T-helper 1 cell treated with Interleukin-12 subunit alpha and Interleukin-12 subunit beta and Interleukin-4 antibody, amounts not matched to agents 30 ng/mL and 1 ng/mL, for 36 hours (primary cell): Measurements from ENCODE around the gene TPM3. TPM values are rescaled to one million over a fixed set of nuclear protein-coding genes. Genes with fewer than 3 reads are reported as not detected.
"Not testable (repeated sequence)": the region's sequence is repeated elsewhere in the genome, so short reads cannot be mapped to it uniquely, and the experiment has no call there.

ENCODE experiments used
- intact Hi-C: fragments of 100-400 bp; cut with micrococcal nuclease; formaldehyde crosslinking; loops from one replicate; pipeline ENCODE4 v1.15.1; 2024
- total RNA-seq: library from RNA; stranded (reverse); gene quantifications from 2 replicates; pipeline ENCODE4 v1.2.3, GENCODE V29; 2022

TPM3 gene
- total RNA-seq, 1 donor from 2014 or later, result 720 TPM

- intact Hi-C loops, result loop anchor here (1.0 kb wide), 1 partner anchor 10 kb away; no protein-coding TSS in a partner anchor
These were observed 15.4 kb upstream of the TPM3 start for GRCh38 chr1:154207262-154207661.

GRCh38 chr1:154206196-154206595, 14.3 kb upstream of the TPM3 start, which contains the start of gene CFAP141:
CFAP141 (minus strand) TSS chr1:154206333; CDS start chr1:154206307, 26 bp downstream.
- intact Hi-C loops, result no loop called here

GRCh38 chr1:154205778-154206177, 13.9 kb upstream of the TPM3 start:
- intact Hi-C loops, result not testable (repeated sequence)

GRCh38 chr1:154199563-154199879, 7.6 kb upstream of the TPM3 start:
- intact Hi-C loops, result loop anchor here (1.0 to 5.0 kb wide), 5 partner anchors 21 to 153 kb away; partner anchors contain the start of genes HAX1 and UBAP2L

GRCh38 chr1:154198756-154199562, 7.1 kb upstream of the TPM3 start:
- intact Hi-C loops, result loop anchor here (1.0 to 5.0 kb wide), 5 partner anchors 21 to 153 kb away; partner anchors contain the start of genes HAX1 and UBAP2L

GRCh38 chr1:154193821-154194220, 1.9 kb upstream of the TPM3 start:
- intact Hi-C loops, result no loop called here

GRCh38 chr1:154192476-154192875, 576 bp upstream of the TPM3 start:
- intact Hi-C loops, result no loop called here

- intact Hi-C loops, result no loop called here
These were observed 1.4 kb downstream of the TPM3 start for GRCh38 chr1:154190550-154190949.

- intact Hi-C loops, result loop anchor here (1.0 to 10.0 kb wide), 5 partner anchors 78 to 392 kb away; partner anchors contain the start of gene HAX1
These were observed 4.9 kb downstream of the TPM3 start for GRCh38 chr1:154186852-154187501.

- intact Hi-C loops, result loop anchor here (1.0 to 10.0 kb wide), 5 partner anchors 79 to 391 kb away; partner anchors contain the start of gene HAX1
These were observed 5.7 kb downstream of the TPM3 start for GRCh38 chr1:154186177-154186576.

- intact Hi-C loops, result loop anchor here (1.0 to 10.0 kb wide), 6 partner anchors 26 to 456 kb away; partner anchors contain the start of genes CRTC2, GATAD2B, INTS3 and UBAP2L
These were observed 8.6 kb downstream of the TPM3 start for GRCh38 chr1:154183046-154183915.

- intact Hi-C loops, result loop anchor here (1.0 to 10.0 kb wide), 6 partner anchors 25 to 455 kb away; partner anchors contain the start of genes CRTC2, GATAD2B, INTS3 and UBAP2L
These were observed 9.4 kb downstream of the TPM3 start for GRCh38 chr1:154182344-154183045.

- intact Hi-C loops, result loop anchor here (5.0 to 10.0 kb wide), 4 partner anchors 225 to 455 kb away; partner anchors contain the start of genes CRTC2, GATAD2B and INTS3
These were observed 10.0 kb downstream of the TPM3 start for GRCh38 chr1:154181944-154182343.

GRCh38 chr1:154179946-154180687, 11.8 kb downstream of the TPM3 start:
- intact Hi-C loops, result loop anchor here (1.0 to 10.0 kb wide), 7 partner anchors 22 to 453 kb away; partner anchors contain the start of genes CRTC2, GATAD2B, INTS3 and RPS27

- intact Hi-C loops, result loop anchor here (2.0 kb wide), 2 partner anchors 188 to 378 kb away; partner anchors contain the start of gene RPS27
These were observed 12.7 kb downstream of the TPM3 start for GRCh38 chr1:154178911-154179811.

- intact Hi-C loops, result loop anchor here (2.0 kb wide), 2 partner anchors 187 to 379 kb away; partner anchors contain the start of gene RPS27
These were observed 13.9 kb downstream of the TPM3 start for GRCh38 chr1:154178013-154178412.

GRCh38 chr1:154176337-154176736, 15.6 kb downstream of the TPM3 start:
- intact Hi-C loops, result no loop called here

- intact Hi-C loops, result no loop called here
These were observed 17.2 kb downstream of the TPM3 start for GRCh38 chr1:154174654-154175053.
